Smooth muscle cell (in vitro differentiated cells): ENCODE measurements around the gene MCC. TPM values are rescaled to one million over a fixed set of nuclear protein-coding genes. Genes with fewer than 3 reads are reported as not detected.

Source experiments
- DNase-seq: peaks from one replicate; lab custom pipeline; 2025; ENCODE audit not compliant: unreplicated experiment; lab: John Stamatoyannopoulos, UW
- H2AFZ ChIP-seq: fragments of 200-600 bp; sonication (generic); 2 replicates; pipeline ENCODE4 v1.6.0; 2016; ENCODE audit warnings: antibody characterized with exemption, low read depth, mild to moderate bottlenecking
- H3F3A ChIP-seq: fragments of 200-600 bp; sonication (generic); 2 replicates; pipeline ENCODE4 v1.6.0; 2017; ENCODE audit warnings: antibody characterized with exemption, low read depth
- H3K27ac ChIP-seq: fragments of 200-600 bp; sonication (generic); 2 replicates; pipeline ENCODE4 v1.5.1; 2016; ENCODE audit warnings: low read depth, mild to moderate bottlenecking
- H3K27me3 ChIP-seq: fragments of 200-600 bp; sonication (generic); 2 replicates; pipeline ENCODE4 v1.6.1; 2016; ENCODE audit warnings: low read depth, mild to moderate bottlenecking
- H3K36me3 ChIP-seq: fragments of 200-600 bp; sonication (generic); 2 replicates; pipeline ENCODE4 v1.5.1; 2016; ENCODE audit warnings: low read depth
- H3K4me1 ChIP-seq: fragments of 200-600 bp; sonication (generic); 2 replicates; pipeline ENCODE4 v1.5.1; 2016; ENCODE audit warnings: low read depth
- H3K4me2 ChIP-seq: fragments of 200-600 bp; sonication (generic); 2 replicates; pipeline ENCODE4 v1.6.0; 2016; ENCODE audit warnings: mild to moderate bottlenecking
- H3K4me3 ChIP-seq: fragments of 200-600 bp; sonication (generic); 2 replicates; pipeline ENCODE4 v1.5.1; 2016; ENCODE audit warnings: mild to moderate bottlenecking
- H3K79me2 ChIP-seq: fragments of 200-600 bp; sonication (generic); 2 replicates; pipeline ENCODE4 v1.6.0; 2016; ENCODE audit warnings: low read depth, mild to moderate bottlenecking
- H3K9ac ChIP-seq: fragments of 200-600 bp; sonication (generic); 2 replicates; pipeline ENCODE4 v1.6.0; 2016; ENCODE audit warnings: low read depth
- H3K9me3 ChIP-seq: fragments of 200-600 bp; sonication (generic); replicated peaks from 2 replicates; pipeline ENCODE4 v1.5.1; 2016; ENCODE audit warnings: low read depth
- H4K20me1 ChIP-seq: fragments of 200-600 bp; sonication (generic); 2 replicates; pipeline ENCODE4 v1.6.0; 2016; ENCODE audit warnings: low read depth
- CTCF ChIP-seq: fragments of 200-600 bp; sonication (generic); IDR thresholded peaks from 2 replicates; pipeline ENCODE4 v1.5.1; 2017; ENCODE audit warnings: borderline replicate concordance, mild to moderate bottlenecking, antibody characterized with exemption; ENCODE audit not compliant: insufficient read depth, poor library complexity, severe bottlenecking
- WGBS: methylation state at CpG from one replicate; pipeline ENCODE4 v1.1.7; 2016; ENCODE audit warnings: low lambda C conversion rate; 5-methylcytosine and 5-hydroxymethylcytosine counted together
- polyA plus RNA-seq: library from polyadenylated mRNA; unstranded; fragments of >200 nt; fragmentation: Nextera tagmentation; extraction: Ambion mirVana; gene quantifications from 2 replicates; pipeline ENCODE4 v1.2.1, GENCODE V29; 2016
- total RNA-seq: library from RNA; depleted of rRNA; stranded (reverse); fragments of >200 nt; gene quantifications from 2 replicates; pipeline ENCODE4 v1.2.3, GENCODE V29; 2014

The MCC gene
- total and polyA plus RNA-seq, 2 experiments from 2014 or later: 5.8 to 19.2 TPM

DNA sequence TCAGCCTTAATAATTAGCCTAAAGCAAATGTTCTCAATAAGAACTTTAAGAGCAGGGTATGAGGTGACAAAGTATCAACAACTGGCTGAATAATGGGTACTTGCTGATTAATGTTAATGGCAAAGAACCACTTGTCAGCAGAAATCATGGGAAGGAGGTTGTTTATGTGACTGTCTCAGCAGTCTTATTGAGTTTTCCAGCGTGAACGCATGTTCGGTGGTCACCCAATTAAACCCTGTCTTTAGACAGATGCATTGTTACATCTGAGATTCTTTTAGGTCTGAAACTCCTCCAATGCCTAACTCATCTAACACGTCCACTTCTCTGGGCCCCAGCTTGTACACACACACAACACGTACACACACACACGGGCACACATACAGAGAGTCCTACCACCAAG is 35.3 kb downstream of the MCC start:
- TF ChIP-seq CTCF: no peak
- Histone ChIP-seq H3K4me1 (no peaks in the 10 kb centered on the region), H2AFZ (no peak overlapping the region), H3K27me3 (no peaks in the 10 kb centered on the region), H3K27ac (no peak overlapping the region), H3K36me3 (no peaks in the 10 kb centered on the region), H3K9ac (no peak overlapping the region), H4K20me1 (no peaks in the 10 kb centered on the region), H3K4me2 (no peak overlapping the region), H3K79me2 (no peaks in the 10 kb centered on the region), H3F3A (no peaks in the 10 kb centered on the region), H3K4me3 (no peak overlapping the region), H3K9me3 (no peaks in the 10 kb centered on the region)
- 95% methylated on average over 6 of the region's 6 CpGs for WGBS
- DNase-seq: no peak

DNA sequence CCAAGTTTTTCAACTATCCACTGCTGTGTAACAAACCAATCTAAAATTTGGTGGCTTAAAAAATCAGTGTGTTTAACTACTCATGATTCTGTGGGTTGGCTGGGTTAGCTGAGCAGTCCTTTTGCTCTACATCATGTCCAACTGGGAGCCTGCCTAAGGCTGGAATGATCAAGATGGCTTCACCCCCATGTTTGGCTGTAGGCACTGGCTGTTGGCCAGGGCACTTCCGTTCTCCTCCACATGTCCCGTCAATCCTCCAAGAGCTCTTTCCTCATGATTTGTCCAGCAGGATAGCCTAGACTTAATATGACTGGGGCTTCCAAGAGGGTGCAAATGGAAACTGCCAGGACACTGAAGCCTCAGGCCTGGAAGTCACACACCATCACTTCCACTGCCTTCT is 36.5 kb downstream of the MCC start:
- Histone ChIP-seq H3K79me2 (no peaks in the 10 kb centered on the region), H4K20me1 (no peaks in the 10 kb centered on the region), H3K4me2 (no peak overlapping the region), H2AFZ (no peak overlapping the region), H3K36me3 (no peaks in the 10 kb centered on the region), H3K27me3 (no peaks in the 10 kb centered on the region), H3K4me1 (no peaks in the 10 kb centered on the region), H3K9me3 (no peaks in the 10 kb centered on the region), H3F3A (no peaks in the 10 kb centered on the region), H3K4me3 (no peak overlapping the region), H3K9ac (no peak overlapping the region), H3K27ac (no peak overlapping the region)
- 91% methylated on average over 2 of the region's 2 CpGs for WGBS
- DNase-seq: no peak
- no peak for TF ChIP-seq CTCF

DNA sequence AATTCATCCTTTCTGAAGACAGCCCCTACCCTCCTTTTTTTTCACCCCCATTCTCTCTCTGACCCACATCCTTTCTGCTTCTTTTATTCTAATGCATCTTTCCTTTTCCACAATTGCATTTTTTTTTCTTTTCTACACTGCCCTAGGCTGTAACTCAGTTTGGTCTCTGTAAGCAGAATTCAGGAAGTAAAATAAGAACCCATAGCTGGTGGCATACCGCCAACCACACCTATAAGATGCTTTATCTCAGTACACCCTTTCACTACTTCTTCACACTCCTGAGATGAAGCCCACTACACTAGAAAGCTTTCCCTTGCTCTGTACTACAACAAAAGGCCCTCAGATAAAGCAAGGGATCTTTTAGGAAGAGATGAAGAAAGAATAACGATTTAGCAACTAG is 37.3 kb downstream of the MCC start:
- Histone ChIP-seq H3K4me1 (no peaks in the 10 kb centered on the region), H3K36me3 (peaks cover 1% of the 10 kb centered on the region), H2AFZ (no peak overlapping the region), H4K20me1 (no peaks in the 10 kb centered on the region), H3F3A (no peaks in the 10 kb centered on the region), H3K4me2 (no peak overlapping the region), H3K27ac (no peak overlapping the region), H3K4me3 (no peak overlapping the region), H3K9me3 (no peaks in the 10 kb centered on the region), H3K9ac (no peak overlapping the region), H3K27me3 (no peaks in the 10 kb centered on the region), H3K79me2 (no peaks in the 10 kb centered on the region)
- WGBS: 60% methylated on average over 2 of the region's 2 CpGs
- no peak for TF ChIP-seq CTCF
- no peak for DNase-seq

DNA sequence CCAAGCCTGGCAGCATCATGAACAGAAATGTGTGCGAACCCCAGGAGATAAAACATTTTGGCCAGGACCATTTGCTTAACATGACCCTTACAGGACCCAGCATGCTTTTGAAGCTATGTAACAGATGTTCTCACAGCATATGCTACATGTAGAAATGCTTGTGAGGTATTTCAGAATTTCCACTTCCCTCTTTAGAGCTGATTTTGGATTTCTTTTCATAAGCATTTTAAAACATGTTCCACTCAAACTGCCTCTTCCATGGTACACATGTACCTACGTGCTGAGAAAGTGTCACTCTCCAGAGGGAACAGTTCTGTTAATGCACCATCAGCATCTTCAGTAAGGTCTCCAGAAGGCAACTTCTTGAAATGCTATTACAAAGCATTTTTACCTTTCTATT is 37.8 kb downstream of the MCC start:
- H3K4me3 ChIP-seq: no peak overlapping the region
- no peaks in the 10 kb centered on the region for H3K27me3 ChIP-seq
- WGBS: 91% methylated on average over 2 of the region's 2 CpGs
- H3K4me2 ChIP-seq: no peak overlapping the region
- no peaks in the 10 kb centered on the region for H3K4me1 ChIP-seq
- no peak overlapping the region for H2AFZ ChIP-seq
- no peaks in the 10 kb centered on the region for H3F3A ChIP-seq
- no peak overlapping the region for H3K27ac ChIP-seq
- peaks cover 4% of the 10 kb centered on the region for H3K36me3 ChIP-seq
- DNase-seq: no peak
- no peaks in the 10 kb centered on the region for H3K79me2 ChIP-seq
- no peaks in the 10 kb centered on the region for H4K20me1 ChIP-seq
- H3K9me3 ChIP-seq: no peaks in the 10 kb centered on the region
- H3K9ac ChIP-seq: no peak overlapping the region
- no peak for TF ChIP-seq CTCF
